Measurements from ENCODE around the gene SUSD3. TPM values are rescaled to one million over a fixed set of nuclear protein-coding genes. Genes with fewer than 3 reads are reported as not detected.
"Not testable (repeated sequence)": the region's sequence is repeated elsewhere in the genome, so short reads cannot be mapped to it uniquely, and the experiment has no call there.

SUSD3 gene
- total RNA-seq, 4 donors from 2014 or later: 6.8 to 24.2 (median 12.8) TPM

GRCh38 chr9:93096811-93097382, 38.4 kb downstream of the SUSD3 start:
- ATAC-seq (ENCODE audit: low FRiP score) (no peak), DNase-seq (ENCODE audit: low spot score) (no peak)
- TF ChIP-seq CTCF (IDR thresholded peaks at IDR 0.05): no peak

GRCh38 chr9:93097511-93098201, 39.2 kb downstream of the SUSD3 start:
- no peak for TF ChIP-seq CTCF (IDR thresholded peaks at IDR 0.05)
- DNase-seq (ENCODE audit: low spot score): peak; percentile 23
- no peak for ATAC-seq (ENCODE audit: low FRiP score)

- DNase-seq (ENCODE audit: low spot score) (peak; percentile 81), ATAC-seq (ENCODE audit: low FRiP score) (peak; percentile 69)
- no peak for TF ChIP-seq CTCF (IDR thresholded peaks at IDR 0.05)
Observed at GRCh38 chr9:93098236-93098946, 39.9 kb downstream of the SUSD3 start.

GRCh38 chr9:93099551-93100275, 41.2 kb downstream of the SUSD3 start:
- TF ChIP-seq CTCF (IDR thresholded peaks at IDR 0.05): no peak
- peak; percentile 18 for DNase-seq (ENCODE audit: low spot score)

GRCh38 chr9:93100276-93100636, 41.8 kb downstream of the SUSD3 start:
- no peak for TF ChIP-seq CTCF (IDR thresholded peaks at IDR 0.05)
- no peak for ATAC-seq (ENCODE audit: low FRiP score)
- DNase-seq (ENCODE audit: low spot score): peak; percentile 2

More at GRCh38 chr9:93099551-93100275, 41.2 kb downstream of the SUSD3 start:
- ATAC-seq (ENCODE audit: low FRiP score): no peak

GRCh38 chr9:93101086-93101485, 42.6 kb downstream of the SUSD3 start:
- not testable (repeated sequence) for ATAC-seq (ENCODE audit: low FRiP score)
- DNase-seq (ENCODE audit: low spot score): peak; percentile 7

- ATAC-seq (ENCODE audit: low FRiP score) (no peak), DNase-seq (ENCODE audit: low spot score) (no peak)
- no peak for TF ChIP-seq CTCF (IDR thresholded peaks at IDR 0.05)
Observed at GRCh38 chr9:93105620-93106019, 47.1 kb downstream of the SUSD3 start.

Measured in omental fat pad (tissue), 4 donors.